K562 (cell line): Measurements from ENCODE around the gene ALDH3B2. TPM values are rescaled to one million over a fixed set of nuclear protein-coding genes. Genes with fewer than 3 reads are reported as not detected.

Source experiments
- ATAC-seq: fragments of 200-7000 bp; cut with Tn5 transposase; 3 replicates; pipeline ENCODE4 v1.9.1; 2020; ENCODE audit warnings: moderate library complexity
- BruUV-seq: library from RNA; stranded (reverse); fragments of 400-500 nt; replicated peaks from 2 replicates; lab custom pipeline; 2021; lab: Mats Ljungman, UMichigan
- CTCF ChIA-PET: fragments of 300-600 bp; formaldehyde crosslinking; extraction: SDS; loops from one replicate; lab custom pipeline; 2021; ENCODE audit warnings: low intra/inter-chr PET ratio; lab: Yijun Ruan, JAX
- POLR2A ChIA-PET: fragments of 300-600, 350-650 bp; sonication (Branson Sonifier 250); formaldehyde crosslinking; extraction: SDS; loops from one replicate; lab custom pipeline; 2021; ENCODE audit warnings: antibody characterized with exemption, inconsistent platforms; lab: Yijun Ruan, JAX
- DNase-seq, 4 experiments: peaks; one replicate each; pipeline versions ENCODE4 v3.0.0 to v3.0.0-alpha.2; 2011 to 2018; ENCODE audit warnings: low spot score in 3 of 4, mixed read lengths in 3 of 4; ENCODE audit errors: extremely low read depth in 1 of 4
- FAIRE-seq: peaks from 2 replicates; lab custom pipeline; 2011; peaks lifted over from hg19 to GRCh38; lab: Jason Lieb, UNC
- H2AFZ ChIP-seq: 2 replicates; pipeline ENCODE4 v1.6.0; 2011; ENCODE audit warnings: low read depth, low read length, control low read depth, inconsistent platforms
- H3K27ac ChIP-seq: fragments of 200-600 bp; 3 replicates; pipeline ENCODE4 v1.8.0; 2011; ENCODE audit warnings: low read depth, mild to moderate bottlenecking, control low read depth, inconsistent platforms, low read length, moderate library complexity, mixed read lengths; ENCODE audit errors: extremely low read depth
- H3K27me3 ChIP-seq, 2 experiments: fragments of 300-600 bp in 1 of 2; 2 replicates in 1 of 2; 3 replicates in 1 of 2; pipeline versions ENCODE4 v1.6.0 to v1.8.0; 2011; ENCODE audit warnings: inconsistent platforms in 2 of 2, low read length in 2 of 2, mild to moderate bottlenecking in 1 of 2, mixed read lengths in 1 of 2, moderate library complexity in 1 of 2; ENCODE audit not compliant: control insufficient read depth in 2 of 2, insufficient read depth in 2 of 2
- H3K36me3 ChIP-seq: fragments of 300-600 bp; 3 replicates; pipeline ENCODE4 v1.8.0; 2011; ENCODE audit warnings: mild to moderate bottlenecking, low read length, inconsistent platforms; ENCODE audit not compliant: control insufficient read depth, insufficient read depth
- H3K4me1 ChIP-seq, 2 experiments: fragments of 200-600 bp in 1 of 2; replicated peaks in 1 of 2; 2 replicates in 1 of 2; 3 replicates in 1 of 2; pipeline versions ENCODE4 v1.5.1 to v1.8.0; 2011; ENCODE audit warnings: inconsistent platforms in 2 of 2, low read length in 2 of 2, mild to moderate bottlenecking in 1 of 2, mixed read lengths in 1 of 2, moderate library complexity in 1 of 2; ENCODE audit not compliant: control insufficient read depth in 2 of 2, insufficient read depth in 2 of 2
- H3K4me2 ChIP-seq: 2 replicates; pipeline ENCODE4 v1.6.1; 2011; ENCODE audit warnings: low read length, control low read depth, inconsistent platforms, mixed read lengths; ENCODE audit not compliant: insufficient read depth
- H3K4me3 ChIP-seq: fragments of 200-600 bp; sonication (generic), shearing (Covaris generic); 2 replicates; pipeline ENCODE4 v1.5.1; 2016; ENCODE audit warnings: control low read depth, inconsistent platforms
- H3K79me2 ChIP-seq: fragments of 200-600 bp; 3 replicates; pipeline ENCODE4 v1.8.0; 2011; ENCODE audit warnings: low read length, inconsistent platforms; ENCODE audit not compliant: control insufficient read depth, insufficient read depth
- H3K9ac ChIP-seq, 2 experiments: 2 replicates each; pipeline versions ENCODE4 v1.6.0 to v1.6.1; 2011; ENCODE audit warnings: low read depth in 2 of 2, low read length in 2 of 2, control low read depth in 1 of 2, inconsistent platforms in 1 of 2, mild to moderate bottlenecking in 1 of 2, mixed read lengths in 1 of 2; ENCODE audit not compliant: insufficient read depth in 1 of 2
- H3K9me1 ChIP-seq: one replicate; pipeline ENCODE4 v1.6.0; 2011; ENCODE audit warnings: inconsistent platforms, mild to moderate bottlenecking, low read length, moderate library complexity; ENCODE audit not compliant: control insufficient read depth, insufficient read depth
- H3K9me3 ChIP-seq: replicated peaks from 2 replicates; pipeline ENCODE4 v1.5.1; 2011; ENCODE audit warnings: low read depth, low read length, inconsistent platforms; ENCODE audit not compliant: control insufficient read depth, insufficient read depth
- H4K20me1 ChIP-seq: replicated peaks from 2 replicates; pipeline ENCODE4 v1.6.1; 2011; ENCODE audit warnings: low read length, inconsistent platforms, mixed read lengths; ENCODE audit not compliant: control insufficient read depth, insufficient read depth
- CHD4 ChIP-seq: fragments of 200-600 bp; sonication (generic); IDR thresholded peaks from 3 replicates; pipeline ENCODE4 v1.6.1; 2012; ENCODE audit warnings: low read depth, mild to moderate bottlenecking, mixed read lengths, low read length, inconsistent platforms; ENCODE audit not compliant: insufficient read depth, insufficient replicate concordance, poor library complexity, severe bottlenecking
- EGR1 ChIP-seq: fragments of 450-650 bp; conservative IDR thresholded peaks from 2 replicates; pipeline ENCODE4 v1.6.1; 2017; ENCODE audit warnings: mild to moderate bottlenecking
- ELK1 ChIP-seq: sonication (generic); formaldehyde crosslinking; IDR thresholded peaks from 2 replicates; pipeline ENCODE4 v1.8.1; 2022; ENCODE audit warnings: missing genetic modification reagents
- PRMT5 ChIP-seq: sonication (generic); formaldehyde crosslinking; IDR thresholded peaks from 2 replicates; pipeline ENCODE4 v1.5.0; 2020; ENCODE audit warnings: missing genetic modification reagents
- TAL1 ChIP-seq: fragments of 450-650 bp; IDR thresholded peaks from 2 replicates; pipeline ENCODE4 v1.6.1; 2016; ENCODE audit warnings: mild to moderate bottlenecking
- TFE3 ChIP-seq: fragments of 450-650 bp; formaldehyde crosslinking; IDR thresholded peaks from 2 replicates; pipeline ENCODE4 v1.4.0; 2020; ENCODE audit warnings: mild to moderate bottlenecking, mixed read lengths
- ZNF561 ChIP-seq: fragments of 450-650 bp; formaldehyde crosslinking; conservative IDR thresholded peaks from 2 replicates; pipeline ENCODE4 v1.4.0; 2020; ENCODE audit warnings: mild to moderate bottlenecking, moderate library complexity
- WGBS: fragments of 100-300 bp; shearing (Covaris generic); methylation state at CpG from one replicate; pipeline ENCODE4 v1.1.6; 2016; ENCODE audit warnings: low coverage, mixed read lengths; ENCODE audit not compliant: insufficient coverage; ENCODE audit errors: missing lambda C conversion rate; 5-methylcytosine and 5-hydroxymethylcytosine counted together
- in situ Hi-C: fragments of 300-500 bp; cut with MboI; formaldehyde crosslinking; loops from 4 replicates; pipeline ENCODE4 v1.15.0; 2018; ENCODE audit warnings: inconsistent platforms, mixed read lengths
- intact Hi-C: fragments of 100-400 bp; cut with micrococcal nuclease; formaldehyde crosslinking; loops from 2 replicates; pipeline ENCODE4 v1.14.2; 2022
- polyA plus RNA-seq, 8 experiments: library from polyadenylated mRNA; depleted of rRNA in 4 of 8; stranded (reverse) in 5 of 8; unstranded in 3 of 8; fragments of >200 nt; fragmentation: Nextera tagmentation in 2 of 8; fragmentation: Illumina TruSeq in 1 of 8; extraction: Ambion mirVana in 2 of 8; extraction: Trizol in 1 of 8; gene quantifications; 2 replicates each; pipeline versions ENCODE4 v1.2.1 to v1.2.3, GENCODE V29; 2011 to 2014; ENCODE audit warnings: inconsistent platforms in 1 of 8, missing spikeins in 1 of 8
- total RNA-seq, 7 experiments: library from RNA; depleted of rRNA in 6 of 7; stranded (reverse); fragments of >200 nt in 6 of 7; fragmentation: Illumina TruSeq in 2 of 7; extraction: Trizol in 2 of 7; gene quantifications; 2 replicates each; pipeline versions ENCODE4 v1.2.1 to v1.2.3, GENCODE V29; 2011 to 2021; ENCODE audit warnings: low replicate concordance in 1 of 7
- TF ChIP-seq, protein P1 (sequence below): fragments of 250-450 bp; sonication (Bioruptor Pico); IDR thresholded peaks from 2 replicates; pipeline ENCODE4 v1.8.0; 2021; ENCODE audit warnings: borderline replicate concordance, mild to moderate bottlenecking, moderate library complexity; ENCODE audit not compliant: poor library complexity, severe bottlenecking

The ALDH3B2 gene
- total and polyA plus RNA-seq, 9 of the 15 experiments (the other 6 are each of a cell fraction or from before 2014, with no cell fraction given) = not detected

GRCh38 chr11:67662835-67663531, 11.4 kb downstream of the ALDH3B2 start:
- intact Hi-C loops (no loop called here), in situ Hi-C loops (loop anchor here (10.0 kb wide), 1 partner anchor 132 kb away; no protein-coding TSS in a partner anchor)
- Histone ChIP-seq H4K20me1 (0 out of 2 replicates have a peak, but pooled peaks cover 9% of the 10 kb centered on the region), H3K27me3 (peaks cover 16 to 38% of the 10 kb centered on the region in 2 experiments; a peak in 3 of 5 replicates), H3K4me3 (no peak overlapping the region), H3K9me3 (no peaks in the 10 kb centered on the region), H3K9ac (no peak overlapping the region), H3K4me2 (no peak overlapping the region), H3K4me1 (peaks cover 0 to 25% of the 10 kb centered on the region in 2 experiments; a peak in 2 of 5 replicates), H3K36me3 (no peaks in the 10 kb centered on the region), H2AFZ (no peak overlapping the region), H3K79me2 (no peaks in the 10 kb centered on the region), H3K27ac (no peak overlapping the region), H3K9me1 (no peaks in the 10 kb centered on the region)
- ATAC-seq = no peak
- no peak for FAIRE-seq
- ChIA-PET CTCF (no interaction called here), POLR2A (interaction anchor here (0.6 kb wide), 2 partner anchors 13 to 80 kb away, joined by 3 read pairs; partner anchors contain the start of gene ACY3)
- DNase-seq = no peak
- no peak for TF ChIP-seq ZNF561 (CRISPR knock-in tag)
- no peak for TF ChIP-seq CHD4
- TF ChIP-seq, protein P1, sequence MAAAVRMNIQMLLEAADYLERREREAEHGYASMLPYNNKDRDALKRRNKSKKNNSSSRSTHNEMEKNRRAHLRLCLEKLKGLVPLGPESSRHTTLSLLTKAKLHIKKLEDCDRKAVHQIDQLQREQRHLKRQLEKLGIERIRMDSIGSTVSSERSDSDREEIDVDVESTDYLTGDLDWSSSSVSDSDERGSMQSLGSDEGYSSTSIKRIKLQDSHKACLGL (CRISPR knock-in tag) = no peak
- TF ChIP-seq EGR1 = no peak
- no peak for TF ChIP-seq ELK1
- TF ChIP-seq TAL1 = no peak
- TF ChIP-seq TFE3 = peak; percentile 16; the same call in 1 of the 2 replicates
- no peak for TF ChIP-seq PRMT5 (CRISPR knock-in tag)
- no TSS peak for BruUV-seq
- WGBS = 6% methylated on average over 17 of the region's 19 CpGs
